MM.1S (cell line): Measurements from ENCODE around the gene CHID1.

ENCODE experiments used
- DNase-seq: peaks from one replicate; pipeline ENCODE4 v3.0.0-alpha.2; 2015
- H2AFZ ChIP-seq: fragments of 300-600 bp; sonication (generic); 2 replicates; pipeline ENCODE4 v1.6.0; 2016; ENCODE audit warnings: antibody characterized with exemption, low read length
- H3F3A ChIP-seq: fragments of 300-600 bp; sonication (generic); 2 replicates; pipeline ENCODE4 v1.6.1; 2016; ENCODE audit warnings: mild to moderate bottlenecking, antibody characterized with exemption, low read length, moderate library complexity, mixed read lengths; ENCODE audit not compliant: insufficient read depth
- H3K27ac ChIP-seq: fragments of 300-600 bp; sonication (generic); 2 replicates; pipeline ENCODE4 v1.5.1; 2016; ENCODE audit warnings: mild to moderate bottlenecking, low read length
- H3K27me3 ChIP-seq: fragments of 300-600 bp; sonication (generic); replicated peaks from 2 replicates; pipeline ENCODE4 v1.6.0; 2016; ENCODE audit warnings: low read length; ENCODE audit not compliant: insufficient read depth
- H3K36me3 ChIP-seq: fragments of 300-600 bp; sonication (generic); replicated peaks from 2 replicates; pipeline ENCODE4 v1.6.1; 2016; ENCODE audit warnings: mild to moderate bottlenecking, low read length, mixed read lengths; ENCODE audit not compliant: insufficient read depth
- H3K4me1 ChIP-seq: fragments of 300-600 bp; sonication (generic); 2 replicates; pipeline ENCODE4 v1.6.1; 2016; ENCODE audit warnings: low read length, mixed read lengths
- H3K4me2 ChIP-seq: fragments of 300-600 bp; sonication (generic); 2 replicates; pipeline ENCODE4 v1.6.0; 2016; ENCODE audit warnings: low read depth, low read length
- H3K4me3 ChIP-seq: fragments of 300-600 bp; sonication (generic); 2 replicates; pipeline ENCODE4 v1.5.1; 2016; ENCODE audit warnings: low read length, mixed read lengths
- H3K79me2 ChIP-seq: fragments of 300-600 bp; sonication (generic); 2 replicates; pipeline ENCODE4 v1.6.1; 2016; ENCODE audit warnings: mixed run types, low read length, mixed read lengths
- H3K9ac ChIP-seq: fragments of 300-600 bp; sonication (generic); 2 replicates; pipeline ENCODE4 v1.6.1; 2016; ENCODE audit warnings: low read length, mixed read lengths
- H3K9me2 ChIP-seq: fragments of 300-600 bp; sonication (generic); replicated peaks from 2 replicates; pipeline ENCODE4 v1.6.1; 2016; ENCODE audit warnings: mild to moderate bottlenecking, low read length, mixed read lengths; ENCODE audit not compliant: insufficient read depth
- H3K9me3 ChIP-seq: fragments of 300-600 bp; sonication (generic); replicated peaks from 2 replicates; pipeline ENCODE4 v1.6.1; 2016; ENCODE audit warnings: mild to moderate bottlenecking, low read length, mixed read lengths; ENCODE audit not compliant: insufficient read depth
- H4K20me1 ChIP-seq: fragments of 300-600 bp; sonication (generic); 2 replicates; pipeline ENCODE4 v1.6.1; 2016; ENCODE audit warnings: mild to moderate bottlenecking, low read length, moderate library complexity, mixed read lengths; ENCODE audit not compliant: insufficient read depth
- EZH2 ChIP-seq: fragments of 300-600 bp; sonication (generic); optimal IDR thresholded peaks from 2 replicates; pipeline ENCODE3; 2017; ENCODE audit warnings: low read depth, mild to moderate bottlenecking, antibody characterized with exemption, low read length, mixed read lengths
- EZH2phosphoT487 ChIP-seq: fragments of 300-600 bp; sonication (generic); IDR thresholded peaks from 2 replicates; pipeline ENCODE4 v1.6.1; 2018; ENCODE audit warnings: antibody characterized with exemption, low read length
- TF ChIP-seq, protein P1 (sequence below): fragments of 300-600 bp; sonication (generic); IDR thresholded peaks from 2 replicates; pipeline ENCODE4 v1.5.1; 2016; ENCODE audit warnings: antibody characterized with exemption, low read length, mixed read lengths

CHID1 gene

DNA sequence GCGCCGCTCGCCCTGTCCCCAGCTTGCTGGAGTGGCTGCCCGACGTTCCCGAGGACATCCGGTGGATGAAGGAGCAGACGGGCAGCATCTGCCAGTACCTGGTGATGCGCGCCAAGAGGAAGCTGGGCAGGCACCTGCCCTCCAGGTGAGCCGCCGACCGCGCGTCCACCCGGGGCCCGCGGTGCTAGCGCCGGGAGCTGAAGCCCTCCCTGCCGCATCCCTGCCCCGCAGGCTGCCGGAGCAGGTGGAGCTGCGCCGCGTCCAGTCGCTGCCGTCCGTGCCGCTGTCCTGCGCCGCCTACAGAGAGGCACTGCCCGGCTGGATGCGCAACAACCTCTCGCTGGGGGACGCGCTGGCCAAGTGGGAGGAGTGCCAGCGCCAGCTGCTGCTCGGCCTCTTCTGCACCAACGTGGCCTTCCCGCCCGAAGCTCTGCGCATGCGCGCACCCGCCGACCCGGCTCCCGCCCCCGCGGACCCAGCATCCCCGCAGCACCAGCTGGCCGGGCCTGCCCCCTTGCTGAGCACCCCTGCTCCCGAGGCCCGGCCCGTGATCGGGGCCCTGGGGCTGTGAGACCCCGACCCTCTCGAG lies 86.2 kb downstream of the CHID1 start:
- no peak overlapping the region for H2AFZ ChIP-seq
- H3K9me3 ChIP-seq: no peaks in the 10 kb centered on the region
- peaks cover 15% of the 10 kb centered on the region for H3K4me1 ChIP-seq
- DNase-seq: no peak
- H3K9me2 ChIP-seq: no peaks in the 10 kb centered on the region
- H4K20me1 ChIP-seq: no peaks in the 10 kb centered on the region
- peaks cover 5% of the 10 kb centered on the region for H3K27me3 ChIP-seq
- H3K4me2 ChIP-seq: no peak overlapping the region
- no peak overlapping the region for H3K9ac ChIP-seq
- H3K27ac ChIP-seq: no peak overlapping the region
- H3F3A ChIP-seq: peaks cover 10% of the 10 kb centered on the region
- no peak overlapping the region for H3K4me3 ChIP-seq
- TF ChIP-seq EZH2phosphoT487 (no peak), EZH2 (no peak)
- TF ChIP-seq, protein P1, sequence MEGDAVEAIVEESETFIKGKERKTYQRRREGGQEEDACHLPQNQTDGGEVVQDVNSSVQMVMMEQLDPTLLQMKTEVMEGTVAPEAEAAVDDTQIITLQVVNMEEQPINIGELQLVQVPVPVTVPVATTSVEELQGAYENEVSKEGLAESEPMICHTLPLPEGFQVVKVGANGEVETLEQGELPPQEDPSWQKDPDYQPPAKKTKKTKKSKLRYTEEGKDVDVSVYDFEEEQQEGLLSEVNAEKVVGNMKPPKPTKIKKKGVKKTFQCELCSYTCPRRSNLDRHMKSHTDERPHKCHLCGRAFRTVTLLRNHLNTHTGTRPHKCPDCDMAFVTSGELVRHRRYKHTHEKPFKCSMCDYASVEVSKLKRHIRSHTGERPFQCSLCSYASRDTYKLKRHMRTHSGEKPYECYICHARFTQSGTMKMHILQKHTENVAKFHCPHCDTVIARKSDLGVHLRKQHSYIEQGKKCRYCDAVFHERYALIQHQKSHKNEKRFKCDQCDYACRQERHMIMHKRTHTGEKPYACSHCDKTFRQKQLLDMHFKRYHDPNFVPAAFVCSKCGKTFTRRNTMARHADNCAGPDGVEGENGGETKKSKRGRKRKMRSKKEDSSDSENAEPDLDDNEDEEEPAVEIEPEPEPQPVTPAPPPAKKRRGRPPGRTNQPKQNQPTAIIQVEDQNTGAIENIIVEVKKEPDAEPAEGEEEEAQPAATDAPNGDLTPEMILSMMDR: no peak
- peaks cover 17% of the 10 kb centered on the region for H3K79me2 ChIP-seq
- no peaks in the 10 kb centered on the region for H3K36me3 ChIP-seq

DNA sequence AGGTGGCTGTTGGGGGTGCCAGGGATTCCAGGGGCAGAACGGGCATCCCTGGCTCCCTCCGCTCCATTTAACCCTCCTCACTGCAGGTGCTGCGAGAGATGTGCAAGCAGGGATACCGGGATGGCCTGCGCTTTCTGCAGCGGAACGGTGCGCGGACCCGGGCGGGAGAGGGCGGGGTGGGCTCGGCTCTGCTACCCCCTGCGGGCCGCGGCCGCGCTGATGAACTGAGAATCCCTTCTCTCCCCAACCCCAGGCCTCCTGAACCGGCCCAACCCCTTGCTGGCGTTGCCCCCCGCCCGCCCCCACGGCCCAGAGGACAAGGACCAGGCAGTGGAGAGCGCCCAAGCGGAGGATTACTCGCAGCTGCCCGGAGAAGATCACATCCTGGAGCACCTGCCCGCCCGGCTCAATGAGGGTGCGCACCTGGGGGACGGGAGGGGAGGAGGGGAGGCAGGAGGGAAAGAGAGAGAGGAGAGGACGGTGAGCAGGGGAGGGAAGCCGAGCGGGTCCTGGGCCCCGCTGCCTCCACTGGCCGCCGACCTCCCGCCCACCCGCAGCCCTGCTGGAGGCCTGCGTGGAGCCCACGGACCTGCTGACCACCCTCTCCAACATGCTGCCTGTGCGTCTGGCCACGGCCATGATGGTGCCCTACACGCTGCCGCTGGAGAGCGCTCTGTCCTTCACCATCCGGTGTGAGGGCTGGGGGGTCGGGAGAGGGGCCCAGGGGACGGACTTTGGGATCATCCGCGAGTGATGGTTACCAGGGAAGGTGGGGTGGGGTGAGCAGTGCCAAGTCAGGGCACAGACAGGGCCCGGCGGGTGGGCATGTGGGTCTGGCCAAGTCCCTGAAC lies 86.9 kb downstream of the CHID1 start:
- H3K27me3 ChIP-seq: no peaks in the 10 kb centered on the region
- no peaks in the 10 kb centered on the region for H4K20me1 ChIP-seq

DNA sequence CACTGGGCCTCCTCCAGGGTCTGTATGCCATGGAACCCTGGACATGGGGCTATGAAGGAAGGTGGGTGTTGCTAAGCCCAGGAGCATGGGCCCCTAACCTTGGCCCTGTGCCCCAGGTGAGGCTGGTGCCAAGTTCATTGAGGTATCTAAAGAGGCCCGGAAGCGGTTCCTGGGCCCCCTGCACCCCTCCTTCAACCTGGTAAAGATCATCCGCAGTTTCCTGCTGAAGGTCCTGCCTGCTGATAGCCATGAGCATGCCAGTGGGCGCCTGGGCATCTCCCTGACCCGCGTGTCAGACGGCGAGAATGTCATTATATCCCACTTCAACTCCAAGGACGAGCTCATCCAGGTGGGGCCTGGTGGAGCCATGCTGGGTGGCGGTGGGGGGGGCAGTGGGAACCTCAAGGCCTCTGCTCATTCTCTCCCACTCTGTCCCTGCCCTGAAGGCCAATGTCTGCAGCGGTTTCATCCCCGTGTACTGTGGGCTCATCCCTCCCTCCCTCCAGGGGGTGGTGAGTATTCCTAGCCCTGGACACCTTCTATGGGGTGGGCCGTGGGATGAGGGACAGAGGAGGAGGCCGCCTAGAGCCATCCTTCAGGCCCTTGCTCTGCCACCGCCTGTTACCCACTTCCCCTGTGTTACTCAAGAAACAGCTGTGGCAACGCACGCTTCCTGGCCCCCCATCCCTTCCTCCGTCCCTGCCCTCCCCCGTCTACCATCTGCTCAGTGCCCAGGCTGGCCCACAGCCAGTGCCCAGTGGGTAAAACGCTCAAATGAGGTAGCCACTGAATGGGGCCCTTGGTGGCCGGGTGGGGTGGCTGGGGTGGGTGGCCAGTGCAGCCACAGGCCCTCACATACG lies 88.9 kb downstream of the CHID1 start:
- no peaks in the 10 kb centered on the region for H3K36me3 ChIP-seq
- TF ChIP-seq EZH2phosphoT487 (no peak), EZH2 (no peak)
- TF ChIP-seq, protein P1: no peak
- H3K9me3 ChIP-seq: no peaks in the 10 kb centered on the region
- H2AFZ ChIP-seq: no peak overlapping the region
- no peaks in the 10 kb centered on the region for H3K27me3 ChIP-seq
- H3K4me1 ChIP-seq: peaks cover 9% of the 10 kb centered on the region; the same call in 1 of the 2 replicates
- no peaks in the 10 kb centered on the region for H4K20me1 ChIP-seq
- H3K9ac ChIP-seq: no peak overlapping the region
- no peak overlapping the region for H3K4me3 ChIP-seq
- no peak for DNase-seq
- no peak overlapping the region for H3K27ac ChIP-seq
- H3F3A ChIP-seq: peaks cover 3% of the 10 kb centered on the region
- H3K79me2 ChIP-seq: peaks cover 17% of the 10 kb centered on the region
- H3K4me2 ChIP-seq: no peak overlapping the region
- no peaks in the 10 kb centered on the region for H3K9me2 ChIP-seq

More for the DNA sequence above, 86.9 kb downstream of the CHID1 start:
- Histone ChIP-seq H3K9me2 (no peaks in the 10 kb centered on the region), H2AFZ (no peak overlapping the region), H3K9me3 (no peaks in the 10 kb centered on the region), H3F3A (peaks cover 10% of the 10 kb centered on the region), H3K4me1 (peaks cover 9% of the 10 kb centered on the region; the same call in 1 of the 2 replicates), H3K79me2 (peaks cover 17% of the 10 kb centered on the region), H3K27ac (no peak overlapping the region), H3K9ac (no peak overlapping the region), H3K4me2 (no peak overlapping the region), H3K36me3 (no peaks in the 10 kb centered on the region), H3K4me3 (no peak overlapping the region)
- no peak for TF ChIP-seq EZH2phosphoT487
- TF ChIP-seq, protein P1: no peak
- TF ChIP-seq EZH2: no peak
- DNase-seq: no peak
